HG02759 (cell line): Measurements from ENCODE around the gene CAPN11.
A peak's percentile ranks its signal among the peaks of the same experiment; 100 is the strongest.

Experiments
- ATAC-seq: cut with Tn5 transposase; IDR thresholded peaks from one replicate; pipeline ENCODE4 v1.9.1; 2021; ENCODE audit warnings: mild to moderate bottlenecking, moderate library complexity; ENCODE audit not compliant: unreplicated experiment

The CAPN11 gene

DNA sequence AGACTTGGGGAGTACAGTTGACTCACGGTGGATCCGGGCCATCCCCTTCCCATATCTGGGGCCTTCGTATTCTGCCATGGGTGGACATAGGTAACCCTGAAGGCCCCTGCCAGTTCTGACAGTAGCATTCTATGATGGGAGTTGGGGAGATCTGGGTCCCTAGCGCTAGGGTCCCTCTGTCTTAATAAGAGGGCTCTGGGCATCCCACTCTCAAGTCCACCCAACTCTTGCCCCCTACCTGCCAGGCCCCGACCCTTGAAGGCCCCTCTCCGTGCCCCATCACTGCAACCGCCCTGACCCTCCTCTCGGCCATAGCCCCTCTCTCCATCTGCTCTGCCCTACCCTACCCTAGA is 6.5 kb upstream of the CAPN11 start:
- ATAC-seq: no peak

GRCh38 chr6:44152533-44152932 is 6.1 kb upstream of the CAPN11 start:
- ATAC-seq: no peak

- no peak for ATAC-seq
Observed at GRCh38 chr6:44154067-44154466, 4.6 kb upstream of the CAPN11 start.

- no peak for ATAC-seq
Observed at GRCh38 chr6:44156494-44157151, 2.0 kb upstream of the CAPN11 start.

DNA sequence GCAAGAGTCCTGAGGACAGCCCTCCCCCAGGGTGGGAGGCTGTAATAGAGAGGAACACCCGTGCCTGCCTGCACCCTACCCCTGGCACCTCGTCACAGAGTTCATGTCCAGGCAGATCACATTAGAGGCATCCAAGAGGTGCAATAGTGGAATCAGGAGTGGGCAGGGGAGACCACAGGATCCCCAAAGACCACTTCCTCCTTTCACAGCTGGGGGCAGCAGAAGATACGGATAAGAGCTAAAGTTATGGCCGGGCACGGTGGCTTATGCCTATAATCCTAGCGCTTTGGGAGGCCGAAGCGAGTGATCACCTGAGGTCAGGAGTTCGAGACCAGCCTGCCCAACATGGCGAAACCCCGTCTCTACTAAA is 1.5 kb upstream of the CAPN11 start:
- ATAC-seq: no peak

DNA sequence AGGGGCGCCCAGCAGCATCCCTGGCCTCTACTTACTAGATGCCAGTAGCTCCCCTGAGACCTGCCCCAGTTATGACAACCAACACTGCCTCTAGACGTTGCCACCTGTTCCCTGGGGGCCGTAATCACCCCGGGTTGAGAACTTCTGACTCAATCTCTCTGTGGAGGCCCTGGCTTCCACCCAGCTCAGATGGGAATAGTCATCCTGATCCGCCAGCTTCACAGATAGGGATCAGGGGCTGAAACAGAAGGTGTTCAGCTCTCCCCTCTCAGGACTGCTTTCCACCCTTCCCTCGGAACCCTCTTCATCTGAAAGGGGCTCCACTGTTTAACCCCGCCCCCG is 3.3 kb downstream of the CAPN11 start:
- no peak for ATAC-seq

- no peak for ATAC-seq
Observed at GRCh38 chr6:44162876-44163625, 4.4 kb downstream of the CAPN11 start.

DNA sequence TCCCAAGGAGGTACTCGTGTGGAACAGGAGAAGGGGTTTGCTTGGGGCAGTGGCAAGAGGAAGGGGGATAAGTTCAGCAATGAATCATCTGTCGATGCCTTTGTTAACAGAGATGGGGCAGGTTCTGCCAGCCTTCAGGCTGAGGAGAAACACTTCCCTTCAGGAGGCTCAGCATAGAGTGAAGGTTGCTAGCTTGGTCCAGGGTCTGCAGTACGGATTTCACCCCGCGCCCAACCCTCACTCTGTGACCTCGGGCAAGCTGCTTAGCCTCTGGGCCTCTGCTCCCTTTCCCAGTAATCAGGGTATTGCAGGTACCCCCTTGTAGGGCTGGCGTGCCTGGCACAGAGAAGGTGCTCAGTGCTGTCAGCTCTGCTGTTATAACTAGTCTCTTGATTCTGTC is 7.5 kb downstream of the CAPN11 start:
- ATAC-seq: no peak

- ATAC-seq: no peak
Observed at GRCh38 chr6:44166591-44167184, 8.1 kb downstream of the CAPN11 start.

GRCh38 chr6:44167567-44167966 is 8.9 kb downstream of the CAPN11 start:
- no peak for ATAC-seq

DNA sequence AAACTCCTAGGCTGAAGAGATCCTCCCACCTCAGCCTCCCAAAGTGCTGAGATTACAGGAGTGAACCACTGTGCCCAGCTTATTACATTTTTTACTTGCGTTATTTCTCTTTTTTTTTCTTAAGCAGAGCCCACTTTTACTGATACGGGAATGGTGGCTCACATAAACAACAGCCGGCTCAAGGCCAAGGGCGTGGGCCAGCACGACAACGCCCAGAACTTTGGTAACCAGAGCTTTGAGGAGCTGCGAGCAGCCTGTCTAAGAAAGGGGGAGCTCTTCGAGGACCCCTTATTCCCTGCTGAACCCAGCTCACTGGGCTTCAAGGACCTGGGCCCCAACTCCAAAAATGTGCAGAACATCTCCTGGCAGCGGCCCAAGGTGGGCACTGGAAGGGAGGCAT is 10.5 kb downstream of the CAPN11 start:
- no peak for ATAC-seq

DNA sequence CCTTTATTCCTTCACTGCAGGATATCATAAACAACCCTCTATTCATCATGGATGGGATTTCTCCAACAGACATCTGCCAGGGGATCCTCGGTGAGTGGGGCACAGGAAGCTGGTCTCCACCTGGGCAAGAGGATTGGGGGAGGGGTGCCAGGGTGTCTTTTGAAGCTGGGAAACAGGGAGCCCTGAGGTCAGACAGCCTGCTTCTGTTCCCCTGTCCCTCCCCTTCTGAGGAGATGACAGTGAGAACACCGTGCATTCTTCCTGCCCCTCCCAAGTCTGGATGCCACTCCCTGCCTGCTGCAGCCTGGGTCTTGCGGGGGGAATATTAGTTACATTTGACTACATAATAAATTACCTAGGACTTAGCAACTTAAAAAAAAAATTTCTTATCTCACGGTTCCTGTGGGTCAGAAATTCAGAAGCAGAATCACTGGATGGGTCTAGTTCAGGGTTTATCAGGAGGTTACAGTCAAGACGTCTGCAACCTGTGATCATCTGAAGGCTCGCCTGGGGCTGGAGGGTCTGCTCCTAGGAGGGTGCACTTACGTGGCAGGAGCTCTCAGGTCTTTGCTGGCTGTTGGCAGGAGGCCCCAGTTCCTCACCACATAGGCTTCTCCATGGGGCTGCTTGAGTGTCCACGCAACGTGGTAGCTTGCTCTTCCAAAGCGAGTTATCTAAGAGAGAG is 11.4 kb downstream of the CAPN11 start:
- no peak for ATAC-seq

GRCh38 chr6:44171899-44172546 is 13.4 kb downstream of the CAPN11 start:
- no peak for ATAC-seq

DNA sequence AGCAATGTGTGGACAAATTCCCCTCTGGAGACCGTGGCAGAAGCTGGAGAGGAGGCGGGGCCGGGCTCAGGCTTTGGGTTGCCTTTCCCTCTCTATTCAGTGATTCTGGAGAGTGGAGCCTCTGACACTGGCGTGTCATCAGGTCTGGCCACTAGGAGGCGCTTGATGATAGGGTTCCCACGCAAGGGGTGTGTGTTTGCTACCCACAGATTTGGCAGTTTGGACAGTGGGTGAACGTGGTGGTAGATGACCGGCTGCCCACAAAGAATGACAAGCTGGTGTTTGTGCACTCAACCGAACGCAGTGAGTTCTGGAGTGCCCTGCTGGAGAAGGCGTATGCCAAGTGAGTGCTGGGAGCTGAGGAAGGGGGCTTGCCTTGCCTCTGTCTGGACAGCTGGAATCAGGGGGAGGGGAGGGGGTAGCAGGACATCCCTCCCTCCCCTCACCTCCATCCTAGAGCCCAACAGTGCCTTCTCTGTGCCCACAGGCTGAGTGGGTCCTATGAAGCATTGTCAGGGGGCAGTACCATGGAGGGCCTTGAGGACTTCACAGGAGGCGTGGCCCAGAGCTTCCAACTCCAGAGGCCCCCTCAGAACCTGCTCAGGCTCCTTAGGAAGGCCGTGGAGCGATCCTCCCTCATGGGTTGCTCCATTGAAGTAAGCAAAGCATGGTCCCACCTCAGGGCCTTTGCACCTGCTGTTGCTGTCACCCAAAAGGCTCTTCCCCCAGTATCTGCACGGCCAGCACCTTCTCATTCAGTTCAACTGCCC is 14.3 kb downstream of the CAPN11 start:
- peak; percentile 74 for ATAC-seq

DNA sequence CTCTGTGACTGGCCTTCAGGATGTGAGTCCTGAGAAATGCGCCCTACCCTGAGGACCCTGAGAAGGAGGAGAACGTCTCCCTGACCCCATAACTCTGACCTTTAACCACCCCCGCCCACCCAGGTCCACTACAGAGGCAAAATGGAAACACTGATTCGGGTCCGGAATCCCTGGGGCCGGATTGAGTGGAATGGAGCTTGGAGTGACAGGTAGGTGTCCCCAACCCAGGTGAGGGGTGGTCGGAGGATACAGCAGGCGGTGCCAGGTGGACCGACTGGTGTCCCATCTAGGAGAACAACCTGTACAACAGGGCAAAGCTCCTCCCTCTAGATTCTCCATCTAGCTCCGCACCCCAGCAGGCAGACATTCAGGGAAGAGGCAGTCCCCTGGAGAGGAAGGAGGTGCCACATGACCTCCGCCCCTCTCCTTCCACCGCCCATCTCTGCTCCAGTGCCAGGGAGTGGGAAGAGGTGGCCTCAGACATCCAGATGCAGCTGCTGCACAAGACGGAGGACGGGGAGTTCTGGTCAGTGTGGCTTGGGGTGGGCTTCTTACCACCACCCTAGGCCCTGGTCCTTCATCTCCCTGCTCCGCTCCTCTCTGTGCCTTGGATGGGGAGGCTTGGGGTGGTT is 17.6 kb downstream of the CAPN11 start:
- no peak for ATAC-seq

- ATAC-seq: peak; percentile 60
Observed at GRCh38 chr6:44176762-44177509, 18.3 kb downstream of the CAPN11 start.

DNA sequence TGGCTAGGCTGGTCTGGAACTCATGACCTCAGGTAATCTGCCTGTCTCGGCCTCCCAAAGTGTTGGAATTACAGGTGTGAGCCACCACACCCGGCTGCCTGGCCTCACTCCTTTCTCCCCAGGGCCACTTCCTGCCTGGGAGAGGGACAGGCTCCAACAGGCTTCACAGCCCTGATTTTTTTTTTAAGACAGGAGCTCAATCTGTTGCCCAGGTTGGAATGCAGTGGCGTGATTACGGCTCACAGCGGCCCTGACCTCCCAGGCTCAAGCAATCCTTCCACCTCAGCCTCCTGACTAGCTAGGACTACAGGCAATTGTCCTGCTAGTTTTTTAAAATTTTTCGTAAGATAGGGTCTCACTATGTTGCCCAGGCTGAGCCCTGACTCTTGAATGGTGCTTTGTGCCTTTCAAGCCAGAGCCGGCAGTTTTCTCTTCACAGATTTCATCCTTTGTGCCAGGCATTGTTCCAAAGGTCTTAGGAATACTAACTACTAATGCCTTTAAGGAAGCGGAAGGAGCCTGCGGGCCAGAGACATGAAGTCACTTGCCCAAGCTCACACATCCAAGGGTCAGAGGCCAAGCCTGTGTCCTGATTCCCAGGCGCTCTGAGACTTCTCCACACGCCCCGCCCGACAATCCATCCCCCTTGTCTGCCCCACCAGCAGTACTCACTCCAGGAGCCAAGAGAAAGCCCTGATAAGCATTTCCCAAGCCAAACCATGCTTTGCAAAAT is 19.2 kb downstream of the CAPN11 start:
- no peak for ATAC-seq

GRCh38 chr6:44178424-44179071 is 19.9 kb downstream of the CAPN11 start:
- ATAC-seq: no peak
